Endothelial cell (in vitro differentiated cells): ENCODE measurements around the gene GPN2. TPM values are rescaled to one million over a fixed set of nuclear protein-coding genes. Genes with fewer than 3 reads are reported as not detected.

Experiments used
- DNase-seq: peaks from one replicate; pipeline ENCODE4 v3.0.0; 2021; ENCODE audit warnings: low spot score
- H3K27ac Mint-ChIP-seq: one replicate; pipeline ENCODE4 v1.8.0; 2021; ENCODE audit warnings: mixed read lengths, inconsistent platforms; ENCODE audit not compliant: unreplicated experiment
- H3K27me3 Mint-ChIP-seq: one replicate; pipeline ENCODE4 v1.8.0; 2021; ENCODE audit warnings: mild to moderate bottlenecking, moderate library complexity, mixed read lengths, inconsistent platforms; ENCODE audit not compliant: unreplicated experiment
- H3K36me3 Mint-ChIP-seq: one replicate; pipeline ENCODE4 v1.8.0; 2021; ENCODE audit warnings: mild to moderate bottlenecking, low read depth, mixed read lengths, inconsistent platforms; ENCODE audit not compliant: unreplicated experiment
- H3K4me1 Mint-ChIP-seq: one replicate; pipeline ENCODE4 v1.8.0; 2021; ENCODE audit warnings: mild to moderate bottlenecking, mixed read lengths, inconsistent platforms; ENCODE audit not compliant: unreplicated experiment
- H3K4me3 Mint-ChIP-seq: one replicate; pipeline ENCODE4 v1.8.0; 2021; ENCODE audit warnings: mild to moderate bottlenecking, mixed read lengths, inconsistent platforms; ENCODE audit not compliant: unreplicated experiment
- H3K9me3 Mint-ChIP-seq: one replicate; pipeline ENCODE4 v1.8.0; 2021; ENCODE audit warnings: mixed read lengths, inconsistent platforms; ENCODE audit not compliant: unreplicated experiment
- long read RNA-seq: library from polyadenylated mRNA; unstranded; transcript quantifications from one replicate; pipeline ENCODE4 v2.0.0, GENCODE V29; 2020; ENCODE audit not compliant: unreplicated experiment
- total RNA-seq: library from RNA; stranded (reverse); fragmentation: NEBNext Ultra II Directional; extraction: Animal tissue kit (Norgen Biotek cat#: 25700); gene quantifications from one replicate; pipeline ENCODE4 v1.2.1, GENCODE V29; 2021; ENCODE audit not compliant: unreplicated experiment
- TF ChIP-seq, protein P1 (sequence below): fragments of 200-600 bp; sonication (generic); IDR thresholded peaks from one replicate; pipeline ENCODE4 v1.5.0; 2021; ENCODE audit warnings: antibody characterized with exemption; ENCODE audit not compliant: unreplicated experiment

GPN2 gene
- total RNA-seq = 31.4 TPM
- long read RNA-seq, full-length matches to known transcripts = 12 of 17 reads
- long read RNA-seq, partial matches to known transcripts = 2 of 17 reads
- long read RNA-seq, other reads (novel, unspliced or antisense) = 3 of 17 reads

- peaks cover 13% of the 10 kb centered on the region for H3K27me3 Mint-ChIP-seq
- peak within 1 kb of the TSS; percentile 86 for H3K27ac Mint-ChIP-seq
- H3K4me3 Mint-ChIP-seq = peak within 1 kb of the TSS; percentile 98
- no peaks in the 10 kb centered on the region for H3K9me3 Mint-ChIP-seq
- peak; percentile 65 for DNase-seq
- H3K36me3 Mint-ChIP-seq = peaks cover 51% of the 10 kb centered on the region
- peaks cover 25% of the 10 kb centered on the region for H3K4me1 Mint-ChIP-seq
- TF ChIP-seq, protein P1, sequence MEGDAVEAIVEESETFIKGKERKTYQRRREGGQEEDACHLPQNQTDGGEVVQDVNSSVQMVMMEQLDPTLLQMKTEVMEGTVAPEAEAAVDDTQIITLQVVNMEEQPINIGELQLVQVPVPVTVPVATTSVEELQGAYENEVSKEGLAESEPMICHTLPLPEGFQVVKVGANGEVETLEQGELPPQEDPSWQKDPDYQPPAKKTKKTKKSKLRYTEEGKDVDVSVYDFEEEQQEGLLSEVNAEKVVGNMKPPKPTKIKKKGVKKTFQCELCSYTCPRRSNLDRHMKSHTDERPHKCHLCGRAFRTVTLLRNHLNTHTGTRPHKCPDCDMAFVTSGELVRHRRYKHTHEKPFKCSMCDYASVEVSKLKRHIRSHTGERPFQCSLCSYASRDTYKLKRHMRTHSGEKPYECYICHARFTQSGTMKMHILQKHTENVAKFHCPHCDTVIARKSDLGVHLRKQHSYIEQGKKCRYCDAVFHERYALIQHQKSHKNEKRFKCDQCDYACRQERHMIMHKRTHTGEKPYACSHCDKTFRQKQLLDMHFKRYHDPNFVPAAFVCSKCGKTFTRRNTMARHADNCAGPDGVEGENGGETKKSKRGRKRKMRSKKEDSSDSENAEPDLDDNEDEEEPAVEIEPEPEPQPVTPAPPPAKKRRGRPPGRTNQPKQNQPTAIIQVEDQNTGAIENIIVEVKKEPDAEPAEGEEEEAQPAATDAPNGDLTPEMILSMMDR = no peak
Measured at GRCh38 chr1:26889551-26890466, at the start of gene GPN2. GPN2 (minus strand) TSS chr1:26890283; CDS start chr1:26890096, 187 bp downstream.

- H3K27ac Mint-ChIP-seq = no peak overlapping the region
- no peak for DNase-seq
- TF ChIP-seq, protein P1 = no peak
Measured at GRCh38 chr1:26938659-26939025, 48.6 kb upstream of the GPN2 start.

DNA sequence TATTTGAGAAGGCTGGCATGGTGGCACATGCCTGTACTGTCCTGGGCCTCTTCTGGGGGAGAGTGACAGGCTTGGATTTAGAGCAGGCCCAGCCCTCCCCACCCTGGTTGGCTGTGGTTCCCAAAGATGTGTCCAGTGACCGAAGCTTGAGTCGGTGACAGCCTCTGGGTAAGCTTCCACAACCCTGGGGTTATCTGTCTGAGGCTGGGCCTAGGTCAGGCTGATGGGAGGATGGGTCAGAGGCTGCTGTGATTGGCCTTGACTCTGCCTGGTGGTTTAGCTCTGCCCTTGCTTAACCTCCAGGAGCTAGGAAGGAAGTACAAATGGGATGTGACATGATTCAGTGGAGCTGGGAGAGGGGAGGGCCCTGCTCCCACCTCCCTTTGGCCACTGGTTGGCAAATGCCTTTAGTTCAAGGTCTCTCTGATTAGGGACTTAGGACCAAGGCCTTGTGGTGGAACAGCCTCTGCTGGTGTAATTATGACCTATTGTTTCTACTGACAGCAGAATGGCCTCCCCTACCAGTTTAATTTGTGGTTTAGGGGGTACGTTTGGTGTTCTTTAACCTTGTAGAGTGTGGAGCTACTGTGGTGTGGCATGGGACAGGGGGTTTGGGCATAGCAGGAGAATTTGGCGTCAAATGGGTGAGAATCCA, 48.0 kb upstream of the GPN2 start:
- no peak overlapping the region for H3K4me3 Mint-ChIP-seq

More at GRCh38 chr1:26938659-26939025, 48.6 kb upstream of the GPN2 start:
- peaks cover 18% of the 10 kb centered on the region for H3K36me3 Mint-ChIP-seq
- H3K9me3 Mint-ChIP-seq = no peaks in the 10 kb centered on the region
- H3K4me3 Mint-ChIP-seq = peak overlapping the region; percentile 38
- H3K4me1 Mint-ChIP-seq = no peaks in the 10 kb centered on the region
- peaks cover 1% of the 10 kb centered on the region for H3K27me3 Mint-ChIP-seq

GRCh38 chr1:26936823-26937222, 46.7 kb upstream of the GPN2 start:
- H3K27me3 Mint-ChIP-seq = peaks cover 1% of the 10 kb centered on the region
- H3K4me3 Mint-ChIP-seq = no peak overlapping the region
- no peak for DNase-seq
- TF ChIP-seq, protein P1 = no peak
- H3K9me3 Mint-ChIP-seq = no peaks in the 10 kb centered on the region
- no peaks in the 10 kb centered on the region for H3K4me1 Mint-ChIP-seq
- H3K27ac Mint-ChIP-seq = no peak overlapping the region
- peaks cover 8% of the 10 kb centered on the region for H3K36me3 Mint-ChIP-seq

More for the DNA sequence above, 48.0 kb upstream of the GPN2 start:
- Mint-ChIP-seq H3K36me3 (peaks cover 17% of the 10 kb centered on the region), H3K27ac (no peak overlapping the region), H3K4me1 (no peaks in the 10 kb centered on the region), H3K9me3 (no peaks in the 10 kb centered on the region), H3K27me3 (peaks cover 1% of the 10 kb centered on the region)
- TF ChIP-seq, protein P1 = no peak
- no peak for DNase-seq
